Esophagus squamous epithelium (tissue), 5 donors: ENCODE measurements around the gene SYT13. TPM values are rescaled to one million over a fixed set of nuclear protein-coding genes. Genes with fewer than 3 reads are reported as not detected.

Experiments
- DNase-seq: peaks from one replicate; lab custom pipeline; 2025; lab: John Stamatoyannopoulos, UW
- H3K27ac ChIP-seq, 4 donors: fragments of 200-600 bp; sonication (generic); one replicate each; pipeline ENCODE4 v1.5.1; 2016 to 2019; ENCODE audit warnings: mild to moderate bottlenecking in 1 of 4
- H3K27me3 ChIP-seq, 4 donors: fragments of 200-600 bp; sonication (generic); 1 replicate in 3 of 4; 2 replicates in 1 of 4; pipeline versions ENCODE4 v1.5.1 to v1.6.0; 2017 to 2021; ENCODE audit warnings: antibody characterized with exemption in 1 of 4
- H3K36me3 ChIP-seq, 3 donors: fragments of 200-600 bp; sonication (generic); one replicate each; pipeline ENCODE4 v1.5.1; 2016 to 2019
- H3K4me1 ChIP-seq, 3 donors: fragments of 200-600 bp; sonication (generic); one replicate each; pipeline ENCODE4 v1.5.1; 2017 to 2019
- H3K4me3 ChIP-seq, 4 donors: fragments of 200-600 bp; sonication (generic); 1 replicate in 3 of 4; 2 replicates in 1 of 4; pipeline ENCODE4 v1.5.1; 2016 to 2019; ENCODE audit warnings: mild to moderate bottlenecking in 2 of 4, moderate library complexity in 1 of 4
- H3K9me3 ChIP-seq, 3 donors: fragments of 200-600 bp; sonication (generic); one replicate each; pipeline ENCODE4 v1.5.1; 2016 to 2019
- POLR2A ChIP-seq, 4 donors: fragments of 450-650 bp; IDR thresholded peaks; one replicate each; pipeline ENCODE4 v1.6.1; 2017; ENCODE audit warnings: antibody characterized with exemption in 4 of 4, mild to moderate bottlenecking in 4 of 4, moderate library complexity in 3 of 4
- WGBS, 2 donors: methylation state at CpG; one replicate each; pipeline ENCODE4 v1.1.5; 2018; 5-methylcytosine and 5-hydroxymethylcytosine counted together
- intact Hi-C: fragments of 100-400 bp; cut with DNase I; formaldehyde crosslinking; loops from one replicate; pipeline ENCODE4 v1.15.0; 2022
- total RNA-seq, 4 donors: library from RNA; depleted of rRNA; stranded (reverse); fragments of >200 nt; gene quantifications; one replicate each; pipeline ENCODE4 v1.1.0, GENCODE V29; 2016
- TF ChIP-seq, protein P1 (sequence below), 6 experiments: fragments of 450-650 bp in 4 of 6; fragments of 200-600 bp in 2 of 6; sonication (generic) in 2 of 6; IDR thresholded peaks; one replicate each; pipeline ENCODE4 v1.5.1; 2016 to 2019; ENCODE audit warnings: antibody characterized with exemption in 6 of 6, mild to moderate bottlenecking in 4 of 6, moderate library complexity in 4 of 6
- donor health status: DM: yes; HTN: yes; CAD: no.

SYT13 gene
- total RNA-seq, 4 donors from 2014 or later, result 0.04 to 0.15 TPM; not detected in 2

GRCh38 chr11:45232341-45233080 is 53.6 kb downstream of the SYT13 start:
- Histone ChIP-seq H3K4me1 (no peaks in the 10 kb centered on the region), H3K27ac (no peak overlapping the region), H3K36me3 (peaks cover 0 to 21% (median 0%) of the 10 kb centered on the region in 3 donors), H3K9me3 (no peaks in the 10 kb centered on the region), H3K27me3 (peaks cover 0 to 4% (median 0%) of the 10 kb centered on the region in 4 donors), H3K4me3 (no peak overlapping the region)
- intact Hi-C loops, result no loop called here
- TF ChIP-seq, protein P1, sequence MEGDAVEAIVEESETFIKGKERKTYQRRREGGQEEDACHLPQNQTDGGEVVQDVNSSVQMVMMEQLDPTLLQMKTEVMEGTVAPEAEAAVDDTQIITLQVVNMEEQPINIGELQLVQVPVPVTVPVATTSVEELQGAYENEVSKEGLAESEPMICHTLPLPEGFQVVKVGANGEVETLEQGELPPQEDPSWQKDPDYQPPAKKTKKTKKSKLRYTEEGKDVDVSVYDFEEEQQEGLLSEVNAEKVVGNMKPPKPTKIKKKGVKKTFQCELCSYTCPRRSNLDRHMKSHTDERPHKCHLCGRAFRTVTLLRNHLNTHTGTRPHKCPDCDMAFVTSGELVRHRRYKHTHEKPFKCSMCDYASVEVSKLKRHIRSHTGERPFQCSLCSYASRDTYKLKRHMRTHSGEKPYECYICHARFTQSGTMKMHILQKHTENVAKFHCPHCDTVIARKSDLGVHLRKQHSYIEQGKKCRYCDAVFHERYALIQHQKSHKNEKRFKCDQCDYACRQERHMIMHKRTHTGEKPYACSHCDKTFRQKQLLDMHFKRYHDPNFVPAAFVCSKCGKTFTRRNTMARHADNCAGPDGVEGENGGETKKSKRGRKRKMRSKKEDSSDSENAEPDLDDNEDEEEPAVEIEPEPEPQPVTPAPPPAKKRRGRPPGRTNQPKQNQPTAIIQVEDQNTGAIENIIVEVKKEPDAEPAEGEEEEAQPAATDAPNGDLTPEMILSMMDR (IDR thresholded peaks at IDR 0.05), result no peak
- TF ChIP-seq POLR2A (IDR thresholded peaks at IDR 0.05), result no peak
- 69 to 83% methylated on average over 4 of the region's 5 CpGs for WGBS, 2 donors
- no peak for DNase-seq

GRCh38 chr11:45229401-45230020 is 56.6 kb downstream of the SYT13 start:
- 83 to 84% methylated on average over 5 of the region's 5 CpGs for WGBS, 2 donors
- H3K27me3 ChIP-seq, result no peaks in the 10 kb centered on the region
- no peak for DNase-seq
- TF ChIP-seq POLR2A (IDR thresholded peaks at IDR 0.05), result no peak
- TF ChIP-seq, protein P1 (IDR thresholded peaks at IDR 0.05), result no peak
- H3K36me3 ChIP-seq, result peaks cover 0 to 51% (median 6%) of the 10 kb centered on the region in 3 donors
- H3K9me3 ChIP-seq, result no peaks in the 10 kb centered on the region
- H3K4me1 ChIP-seq, result no peaks in the 10 kb centered on the region
- intact Hi-C loops, result no loop called here
- no peak overlapping the region for H3K4me3 ChIP-seq
- H3K27ac ChIP-seq, result no peak overlapping the region

DNA sequence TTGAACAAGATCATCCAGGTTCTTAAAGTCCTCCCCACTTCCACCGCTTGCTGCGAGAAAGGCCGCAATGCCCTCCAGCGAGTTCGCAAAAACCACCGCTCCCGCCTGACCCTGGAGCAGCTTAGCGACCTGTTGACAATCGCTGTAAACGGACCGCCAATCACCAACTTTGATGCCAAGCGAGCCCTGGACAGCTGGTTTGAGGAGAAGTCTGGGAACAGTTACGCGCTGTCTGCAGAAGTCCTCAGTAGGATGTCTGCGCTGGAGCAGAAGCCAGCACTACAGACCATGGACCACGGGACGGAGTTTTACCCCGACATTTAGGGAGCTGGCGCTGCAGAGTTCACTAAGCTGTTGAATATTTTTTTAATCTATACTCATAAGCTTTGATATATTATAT is 58.3 kb downstream of the SYT13 start:
- WGBS, 2 donors, result 92 to 97% methylated on average over 16 to 19 of the region's 19 CpGs
- TF ChIP-seq, protein P1 (IDR thresholded peaks at IDR 0.05), result no peak
- no peak for TF ChIP-seq POLR2A (IDR thresholded peaks at IDR 0.05)
- no peak for DNase-seq

GRCh38 chr11:45226901-45227300 is 59.2 kb downstream of the SYT13 start:
- intact Hi-C loops, result no loop called here
- WGBS, 2 donors, result 87% methylated on average over 3 of the region's 21 CpGs; no CpG with 5 or more reads in 1 of the 2 donors
- Histone ChIP-seq H3K4me3 (no peak overlapping the region), H3K27ac (no peak overlapping the region), H3K27me3 (no peaks in the 10 kb centered on the region), H3K9me3 (no peaks in the 10 kb centered on the region), H3K36me3 (peaks cover 0 to 73% (median 6%) of the 10 kb centered on the region in 3 donors), H3K4me1 (no peaks in the 10 kb centered on the region)
- TF ChIP-seq, protein P1 (IDR thresholded peaks at IDR 0.05), result no peak
- TF ChIP-seq POLR2A (IDR thresholded peaks at IDR 0.05), result no peak
- DNase-seq, result no peak

More for the DNA sequence above, 58.3 kb downstream of the SYT13 start:
- H3K36me3 ChIP-seq, result peaks cover 0 to 67% (median 6%) of the 10 kb centered on the region in 3 donors
- H3K27me3 ChIP-seq, result no peaks in the 10 kb centered on the region
- H3K9me3 ChIP-seq, result no peaks in the 10 kb centered on the region
- no peaks in the 10 kb centered on the region for H3K4me1 ChIP-seq
- H3K4me3 ChIP-seq, result no peak overlapping the region
- no peak overlapping the region for H3K27ac ChIP-seq
- intact Hi-C loops, result no loop called here
